Activated naive CD8-positive, alpha-beta T cell treated with anti-CD3 and anti-CD28 coated beads, Interleukin-2, amount 50 U/mL, for 16 hours (primary cell): ENCODE data around the gene UBAC1.
"Not testable (repeated sequence)": the region's sequence is repeated elsewhere in the genome, so short reads cannot be mapped to it uniquely, and the experiment has no call there.

Source experiments
- DNase-seq: peaks from one replicate; pipeline ENCODE4 v3.0.0-alpha.2; 2020; ENCODE audit warnings: low read depth, low spot score

The UBAC1 gene

DNA sequence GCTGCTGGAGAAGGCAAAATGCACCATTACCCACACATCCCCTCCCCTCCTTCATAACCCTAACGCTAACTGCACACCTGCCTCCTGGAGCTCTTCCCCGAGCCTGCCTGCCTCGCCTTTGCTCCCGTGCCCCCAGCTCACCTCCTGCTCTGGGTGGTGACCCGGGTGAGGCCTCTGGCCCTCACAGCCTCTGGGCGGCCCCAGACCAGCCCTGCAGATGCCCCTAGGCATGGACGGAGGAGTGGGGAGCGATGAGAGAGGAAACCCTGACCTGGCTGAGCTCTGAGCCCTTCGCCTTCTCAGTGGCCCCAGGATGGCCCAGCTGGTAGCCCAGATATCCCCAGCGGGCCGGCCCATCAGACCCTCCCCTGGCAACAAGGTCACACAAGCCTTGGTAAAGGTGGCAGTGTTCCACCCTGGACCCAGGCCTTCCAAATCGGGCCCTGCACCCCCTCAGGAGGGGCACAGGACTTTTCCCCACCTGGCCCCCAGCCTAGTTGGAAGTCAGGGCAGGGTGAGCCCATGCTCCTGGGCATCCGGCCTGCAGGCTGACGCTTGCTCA is 39.3 kb downstream of the UBAC1 start:
- no peak for DNase-seq

DNA sequence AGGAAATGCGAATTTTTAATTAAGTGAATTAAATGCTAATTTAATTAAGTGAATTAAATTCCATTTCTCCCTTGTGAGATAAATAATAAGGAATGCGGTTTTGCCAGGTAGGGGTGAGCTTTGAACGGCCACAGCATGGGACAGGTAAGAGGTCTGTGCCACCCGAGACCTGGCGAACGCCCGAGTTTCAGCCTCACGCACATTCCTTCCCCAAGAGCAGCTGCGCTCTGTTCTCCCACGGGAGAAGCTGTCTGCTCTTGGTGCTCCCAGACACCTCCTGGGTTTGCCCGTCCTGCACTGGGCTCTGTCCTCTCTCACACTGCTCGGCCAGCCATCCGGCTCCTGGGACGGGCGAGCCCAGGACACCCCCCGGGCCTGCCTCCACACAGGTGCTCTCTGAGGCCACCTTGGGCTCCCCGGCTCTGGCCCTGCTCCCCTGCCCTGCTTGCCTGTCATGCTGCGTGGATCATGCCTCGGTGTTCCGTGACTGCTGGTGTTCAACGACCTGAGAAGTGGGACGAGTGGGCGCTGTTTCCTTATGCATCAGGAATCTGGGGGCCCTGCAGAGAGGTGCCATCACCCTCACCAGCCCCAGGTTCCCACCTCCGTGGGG is 40.1 kb downstream of the UBAC1 start:
- no peak for DNase-seq

- DNase-seq, result no peak
These were observed 40.8 kb downstream of the UBAC1 start for GRCh38 chr9:135920256-135920930.

- no peak for DNase-seq
These were observed 41.8 kb downstream of the UBAC1 start for GRCh38 chr9:135919318-135919890.

DNA sequence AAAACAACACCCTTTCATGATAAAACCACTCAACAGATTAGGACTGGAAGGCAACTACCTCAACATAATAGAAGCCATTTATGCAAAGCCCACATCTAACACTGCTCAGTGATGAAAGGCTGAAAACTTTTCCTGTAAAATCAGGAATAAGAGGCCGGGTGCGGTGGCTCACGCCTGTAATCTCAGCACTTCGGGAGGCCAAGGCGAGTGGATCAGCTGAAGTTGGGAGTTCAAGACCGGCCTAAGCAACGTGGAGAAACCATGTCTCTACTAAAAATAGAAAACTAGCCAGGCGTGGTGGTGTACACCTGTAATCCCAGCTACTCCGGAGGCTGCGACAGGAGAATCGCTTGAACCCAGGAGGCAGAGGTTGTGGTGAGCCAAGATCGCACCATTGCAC is 44.9 kb downstream of the UBAC1 start:
- DNase-seq, result not testable (repeated sequence)

GRCh38 chr9:135914921-135915320 is 46.3 kb downstream of the UBAC1 start:
- no peak for DNase-seq

GRCh38 chr9:135911233-135911632 is 49.9 kb downstream of the UBAC1 start:
- not testable (repeated sequence) for DNase-seq

DNA sequence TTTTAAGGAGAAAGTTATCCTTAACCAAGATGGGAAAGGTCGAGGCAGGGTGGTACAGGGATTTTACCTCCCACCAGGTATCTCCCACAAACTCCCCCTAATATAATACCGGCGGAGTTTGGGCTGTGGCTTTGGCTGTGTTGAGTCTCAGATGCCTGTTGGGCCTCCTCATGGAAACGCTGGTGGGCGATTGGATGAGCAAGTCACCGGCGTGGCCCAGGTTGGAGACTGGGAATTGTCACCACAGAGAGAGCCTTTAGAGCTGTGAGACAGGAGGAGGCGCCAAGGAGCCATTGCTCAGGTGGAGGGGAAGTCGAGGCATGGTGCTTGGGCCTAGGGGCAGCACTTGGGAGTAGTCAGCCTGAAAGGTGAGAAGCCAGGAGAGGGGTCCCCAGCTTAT is 50.4 kb downstream of the UBAC1 start:
- DNase-seq, result no peak

GRCh38 chr9:135910216-135910615 is 51.0 kb downstream of the UBAC1 start:
- no peak for DNase-seq

- no peak for DNase-seq
These were observed 51.8 kb downstream of the UBAC1 start for GRCh38 chr9:135909371-135909770.

- DNase-seq, result no peak
These were observed 52.4 kb downstream of the UBAC1 start for GRCh38 chr9:135908754-135909204.

DNA sequence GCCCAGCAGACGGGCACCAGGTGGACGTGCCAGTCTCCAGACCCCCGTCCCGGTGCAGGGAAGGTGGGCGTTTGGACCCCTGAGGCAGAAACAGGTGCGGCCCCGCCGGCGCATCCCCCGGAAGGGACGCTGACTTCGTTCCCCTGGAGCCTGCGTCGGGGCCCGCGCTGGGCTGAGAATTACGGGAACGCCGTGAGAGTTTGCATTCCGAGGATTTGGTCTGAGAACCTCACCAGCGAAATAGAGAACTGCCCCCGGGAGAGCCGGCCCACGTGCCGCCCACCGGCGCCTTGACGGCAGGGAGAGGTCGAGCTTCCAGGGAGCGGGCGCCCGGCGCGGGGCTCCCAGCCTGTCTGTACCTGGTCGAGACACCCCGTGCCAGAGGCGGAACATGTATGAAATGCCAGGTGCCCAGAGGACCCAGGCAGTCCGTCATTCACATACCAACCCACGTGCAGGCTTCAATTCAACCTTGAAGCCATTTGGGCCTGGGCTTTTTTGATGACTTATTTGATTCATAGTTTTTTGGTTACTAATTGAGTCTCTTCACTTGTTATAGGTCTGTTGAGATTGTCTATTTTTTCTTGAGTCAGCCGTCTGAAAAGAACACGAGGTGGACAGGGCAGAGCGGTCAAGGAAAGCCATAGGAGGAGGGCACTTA is 53.0 kb downstream of the UBAC1 start:
- DNase-seq, result no peak

DNA sequence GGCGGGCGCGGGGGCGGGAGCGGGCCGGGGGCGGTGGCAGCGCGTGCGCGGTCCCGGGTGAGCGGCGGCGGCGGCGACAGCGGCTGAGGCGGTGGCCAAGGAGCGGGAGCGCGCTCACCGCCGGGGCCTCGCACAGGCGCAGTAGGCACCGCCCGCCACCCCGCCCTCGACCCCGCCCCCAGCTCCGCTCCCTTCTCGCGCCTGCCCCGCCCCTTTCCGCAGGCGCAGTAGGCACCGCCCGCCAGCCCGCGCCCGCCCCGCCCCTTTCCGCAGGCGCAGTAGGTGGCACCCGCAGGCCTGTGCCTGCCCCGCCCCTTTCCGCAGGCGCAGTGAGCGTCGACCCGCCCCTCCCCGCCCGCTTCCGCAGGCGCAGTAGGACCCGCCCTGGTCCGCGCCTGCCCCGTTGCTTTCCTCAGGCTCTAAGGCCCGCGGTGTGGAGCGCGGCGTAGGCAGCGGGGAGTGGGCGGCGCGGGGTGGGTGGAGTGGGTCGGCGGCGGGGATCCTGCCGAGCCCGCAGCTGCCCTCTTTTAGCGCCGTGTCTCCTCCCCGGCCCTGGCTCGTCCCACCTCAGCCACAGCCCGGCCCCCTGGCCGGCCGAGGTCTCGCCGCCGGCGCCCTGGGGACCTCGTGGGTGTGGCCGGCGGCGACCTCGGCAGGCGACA is 53.6 kb downstream of the UBAC1 start, which contains the start of gene CAMSAP1:
Gene CAMSAP1 (minus strand): TSS at position 116 of the 662 bp plus-strand sequence. CDS start 387 bp downstream, outside the sequence.
- peak; percentile 83 for DNase-seq

DNA sequence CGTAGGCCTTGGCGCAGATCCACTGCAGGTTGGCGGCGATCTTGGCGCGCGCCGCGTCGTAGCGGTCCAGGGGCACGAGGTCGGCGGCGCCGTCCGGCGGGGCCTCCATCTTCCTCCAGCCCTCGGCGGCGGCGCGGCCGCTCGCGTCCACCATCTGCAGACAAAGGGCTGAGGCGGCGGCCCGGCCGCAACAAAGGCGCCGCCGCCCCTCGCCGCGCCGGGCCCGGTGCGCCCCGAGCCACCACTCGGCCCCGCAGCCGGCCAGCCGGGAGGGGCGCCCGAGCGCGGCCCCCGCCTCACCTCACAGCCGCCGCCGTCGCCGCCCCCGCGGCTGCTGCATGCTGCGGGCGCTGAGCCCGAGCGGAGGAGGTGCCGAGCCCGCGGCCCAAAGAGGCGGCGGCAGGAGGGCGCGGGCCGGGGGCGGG is 54.2 kb downstream of the UBAC1 start:
- no peak for DNase-seq

- DNase-seq, result no peak
These were observed 54.7 kb downstream of the UBAC1 start for GRCh38 chr9:135906291-135907005.

DNA sequence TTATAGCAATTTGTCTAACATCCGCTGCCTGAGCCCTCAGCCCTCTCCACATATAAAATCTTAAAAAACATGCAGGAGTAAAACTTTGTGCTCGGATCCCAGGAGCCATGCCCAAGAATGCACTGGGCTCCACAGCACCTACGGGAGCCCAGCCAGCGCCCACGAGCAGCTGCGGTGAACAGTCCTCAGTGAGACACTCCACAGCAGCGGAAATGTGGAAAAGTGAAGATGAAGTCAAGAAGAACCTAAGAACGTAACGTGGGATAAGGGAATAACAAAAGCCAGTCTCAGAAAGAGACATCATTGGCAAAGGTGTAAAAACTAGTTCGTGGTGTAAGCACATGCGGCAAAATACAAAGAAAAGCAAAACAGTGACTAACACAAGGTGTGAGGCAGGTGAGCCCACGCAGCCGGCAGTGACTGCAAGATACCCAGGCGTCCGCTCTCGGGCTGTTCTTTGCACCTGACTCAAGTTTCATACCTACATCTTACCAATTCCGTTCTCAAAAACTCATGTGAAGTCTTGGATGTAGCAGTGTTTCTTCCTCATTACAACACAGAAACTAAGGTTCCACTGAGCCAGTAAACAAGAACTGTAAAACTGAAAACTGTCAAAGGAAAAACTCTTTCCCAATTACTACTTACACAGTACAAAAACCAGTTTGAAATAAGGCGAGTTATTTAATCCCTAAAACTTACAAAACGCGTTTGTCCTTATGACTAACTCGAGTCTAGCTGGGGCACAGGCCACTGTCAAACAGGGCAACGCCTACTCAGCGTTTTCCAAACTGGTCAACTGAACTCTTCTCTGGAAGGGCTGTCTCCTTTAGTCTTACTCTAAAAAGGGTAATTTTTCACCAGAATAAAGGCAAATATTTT is 55.6 kb downstream of the UBAC1 start:
- peak; percentile 37 for DNase-seq

GRCh38 chr9:135903786-135904520 is 57.2 kb downstream of the UBAC1 start:
- DNase-seq, result no peak

GRCh38 chr9:135903358-135903656 is 57.9 kb downstream of the UBAC1 start:
- DNase-seq, result no peak

GRCh38 chr9:135902655-135903357 is 58.4 kb downstream of the UBAC1 start:
- DNase-seq, result no peak
